Activated CD4-positive, alpha-beta T cell treated with anti-CD3 and anti-CD28 coated beads, Interleukin-10, Interleukin-2, amounts not matched to agents 100 ng/mL and 50 ng/mL, durations not matched to agents 16 hours and 8 hours (primary cell): Measurements from ENCODE around the gene WDR73.
"Not testable (repeated sequence)": the region's sequence is repeated elsewhere in the genome, so short reads cannot be mapped to it uniquely, and the experiment has no call there.

Source experiments
- DNase-seq: peaks from one replicate; pipeline ENCODE4 v3.0.0-alpha.2; 2020

Gene WDR73

GRCh38 chr15:84656972-84657371 is 2.9 kb upstream of the WDR73 start:
- no peak for DNase-seq

GRCh38 chr15:84654689-84655453 is 788 bp upstream of the WDR73 start:
- peak; percentile 89 for DNase-seq

GRCh38 chr15:84653584-84653909 is 536 bp downstream of the WDR73 start:
- DNase-seq, result no peak

- no peak for DNase-seq
Observed at GRCh38 chr15:84649706-84650105, 4.4 kb downstream of the WDR73 start.

- DNase-seq, result no peak
Observed at GRCh38 chr15:84648539-84648938, 5.5 kb downstream of the WDR73 start.

GRCh38 chr15:84647726-84648125 is 6.4 kb downstream of the WDR73 start:
- DNase-seq, result no peak

- no peak for DNase-seq
Observed at GRCh38 chr15:84645997-84646396, 8.1 kb downstream of the WDR73 start.

GRCh38 chr15:84645496-84645895 is 8.6 kb downstream of the WDR73 start:
- DNase-seq, result no peak

- DNase-seq, result no peak
Observed at GRCh38 chr15:84643838-84644237, 10.2 kb downstream of the WDR73 start.

- not testable (repeated sequence) for DNase-seq
Observed at GRCh38 chr15:84642640-84643039, 11.4 kb downstream of the WDR73 start.

- not testable (repeated sequence) for DNase-seq
Observed at GRCh38 chr15:84641871-84642270, 12.2 kb downstream of the WDR73 start.

GRCh38 chr15:84638103-84638502 is 16.0 kb downstream of the WDR73 start:
- DNase-seq, result peak; percentile 40

GRCh38 chr15:84634228-84634837 is 19.8 kb downstream of the WDR73 start:
- DNase-seq, result peak; percentile 43

- peak; percentile 73 for DNase-seq
Observed at GRCh38 chr15:84633311-84634227, 20.5 kb downstream of the WDR73 start.

- DNase-seq, result no peak
Observed at GRCh38 chr15:84631706-84632272, 22.3 kb downstream of the WDR73 start.

- no peak for DNase-seq
Observed at GRCh38 chr15:84629033-84629432, 25.1 kb downstream of the WDR73 start.

GRCh38 chr15:84625123-84625522 is 29.0 kb downstream of the WDR73 start:
- DNase-seq, result no peak

- no peak for DNase-seq
Observed at GRCh38 chr15:84624359-84624758, 29.7 kb downstream of the WDR73 start.

GRCh38 chr15:84621358-84621979 is 32.6 kb downstream of the WDR73 start:
- no peak for DNase-seq

- no peak for DNase-seq
Observed at GRCh38 chr15:84620626-84621025, 33.5 kb downstream of the WDR73 start.

- DNase-seq, result no peak
Observed at GRCh38 chr15:84616235-84616634, 37.8 kb downstream of the WDR73 start.

GRCh38 chr15:84611631-84612030 is 42.5 kb downstream of the WDR73 start:
- no peak for DNase-seq
